K562 (cell line): ENCODE results near the gene PLXDC2. TPM values are rescaled to one million over a fixed set of nuclear protein-coding genes. Genes with fewer than 3 reads are reported as not detected.

Source experiments
- ATAC-seq: fragments of 200-7000 bp; cut with Tn5 transposase; 3 replicates; pipeline ENCODE4 v1.9.1; 2020; ENCODE audit warnings: moderate library complexity
- BruUV-seq: library from RNA; stranded (reverse); fragments of 400-500 nt; replicated peaks from 2 replicates; lab custom pipeline; 2021; lab: Mats Ljungman, UMichigan
- CTCF ChIA-PET: fragments of 300-600 bp; formaldehyde crosslinking; extraction: SDS; loops from one replicate; lab custom pipeline; 2021; ENCODE audit warnings: low intra/inter-chr PET ratio; lab: Yijun Ruan, JAX
- POLR2A ChIA-PET: fragments of 300-600, 350-650 bp; sonication (Branson Sonifier 250); formaldehyde crosslinking; extraction: SDS; loops from one replicate; lab custom pipeline; 2021; ENCODE audit warnings: antibody characterized with exemption, inconsistent platforms; lab: Yijun Ruan, JAX
- DNase-seq, 4 experiments: peaks; one replicate each; pipeline versions ENCODE4 v3.0.0 to v3.0.0-alpha.2; 2011 to 2018; ENCODE audit warnings: low spot score in 3 of 4, mixed read lengths in 3 of 4; ENCODE audit errors: extremely low read depth in 1 of 4
- FAIRE-seq: peaks from 2 replicates; lab custom pipeline; 2011; peaks lifted over from hg19 to GRCh38; lab: Jason Lieb, UNC
- H2AFZ ChIP-seq: 2 replicates; pipeline ENCODE4 v1.6.0; 2011; ENCODE audit warnings: low read depth, low read length, control low read depth, inconsistent platforms
- H3K27ac ChIP-seq: fragments of 200-600 bp; 3 replicates; pipeline ENCODE4 v1.8.0; 2011; ENCODE audit warnings: low read depth, mild to moderate bottlenecking, control low read depth, inconsistent platforms, low read length, moderate library complexity, mixed read lengths; ENCODE audit errors: extremely low read depth
- H3K27me3 ChIP-seq, 2 experiments: fragments of 300-600 bp in 1 of 2; 2 replicates in 1 of 2; 3 replicates in 1 of 2; pipeline versions ENCODE4 v1.6.0 to v1.8.0; 2011; ENCODE audit warnings: inconsistent platforms in 2 of 2, low read length in 2 of 2, mild to moderate bottlenecking in 1 of 2, mixed read lengths in 1 of 2, moderate library complexity in 1 of 2; ENCODE audit not compliant: control insufficient read depth in 2 of 2, insufficient read depth in 2 of 2
- H3K36me3 ChIP-seq: fragments of 300-600 bp; 3 replicates; pipeline ENCODE4 v1.8.0; 2011; ENCODE audit warnings: mild to moderate bottlenecking, low read length, inconsistent platforms; ENCODE audit not compliant: control insufficient read depth, insufficient read depth
- H3K4me1 ChIP-seq, 2 experiments: fragments of 200-600 bp in 1 of 2; replicated peaks in 1 of 2; 2 replicates in 1 of 2; 3 replicates in 1 of 2; pipeline versions ENCODE4 v1.5.1 to v1.8.0; 2011; ENCODE audit warnings: inconsistent platforms in 2 of 2, low read length in 2 of 2, mild to moderate bottlenecking in 1 of 2, mixed read lengths in 1 of 2, moderate library complexity in 1 of 2; ENCODE audit not compliant: control insufficient read depth in 2 of 2, insufficient read depth in 2 of 2
- H3K4me2 ChIP-seq: 2 replicates; pipeline ENCODE4 v1.6.1; 2011; ENCODE audit warnings: low read length, control low read depth, inconsistent platforms, mixed read lengths; ENCODE audit not compliant: insufficient read depth
- H3K4me3 ChIP-seq: fragments of 200-600 bp; sonication (generic), shearing (Covaris generic); 2 replicates; pipeline ENCODE4 v1.5.1; 2016; ENCODE audit warnings: control low read depth, inconsistent platforms
- H3K79me2 ChIP-seq: fragments of 200-600 bp; 3 replicates; pipeline ENCODE4 v1.8.0; 2011; ENCODE audit warnings: low read length, inconsistent platforms; ENCODE audit not compliant: control insufficient read depth, insufficient read depth
- H3K9ac ChIP-seq, 2 experiments: 2 replicates each; pipeline versions ENCODE4 v1.6.0 to v1.6.1; 2011; ENCODE audit warnings: low read depth in 2 of 2, low read length in 2 of 2, control low read depth in 1 of 2, inconsistent platforms in 1 of 2, mild to moderate bottlenecking in 1 of 2, mixed read lengths in 1 of 2; ENCODE audit not compliant: insufficient read depth in 1 of 2
- H3K9me1 ChIP-seq: one replicate; pipeline ENCODE4 v1.6.0; 2011; ENCODE audit warnings: inconsistent platforms, mild to moderate bottlenecking, low read length, moderate library complexity; ENCODE audit not compliant: control insufficient read depth, insufficient read depth
- H3K9me3 ChIP-seq: replicated peaks from 2 replicates; pipeline ENCODE4 v1.5.1; 2011; ENCODE audit warnings: low read depth, low read length, inconsistent platforms; ENCODE audit not compliant: control insufficient read depth, insufficient read depth
- H4K20me1 ChIP-seq: replicated peaks from 2 replicates; pipeline ENCODE4 v1.6.1; 2011; ENCODE audit warnings: low read length, inconsistent platforms, mixed read lengths; ENCODE audit not compliant: control insufficient read depth, insufficient read depth
- ATF7 ChIP-seq: fragments of 450-650 bp; IDR thresholded peaks from 2 replicates; pipeline ENCODE4 v1.7.1; 2014; ENCODE audit warnings: mild to moderate bottlenecking, moderate library complexity
- CAMTA2 ChIP-seq: fragments of 250-450 bp; sonication (Bioruptor Pico); conservative IDR thresholded peaks from 2 replicates; pipeline ENCODE4 v1.5.1; 2022
- FOXP4 ChIP-seq: sonication (generic); formaldehyde crosslinking; IDR thresholded peaks from 2 replicates; pipeline ENCODE4 v1.8.0; 2022; ENCODE audit warnings: mild to moderate bottlenecking, missing genetic modification reagents, borderline replicate concordance
- GABPB1 ChIP-seq: sonication (generic); formaldehyde crosslinking; IDR thresholded peaks from 2 replicates; pipeline ENCODE4 v1.8.0; 2022; ENCODE audit warnings: mild to moderate bottlenecking, missing genetic modification reagents
- HSF4 ChIP-seq: fragments of 250-450 bp; sonication (Bioruptor Pico); IDR thresholded peaks from 2 replicates; pipeline ENCODE4 v2.1.2; 2022; ENCODE audit warnings: mild to moderate bottlenecking, moderate library complexity, borderline replicate concordance
- MYBL2 ChIP-seq, 2 experiments: fragments of 450-650 bp in 1 of 2; sonication (generic) in 1 of 2; formaldehyde crosslinking in 1 of 2; IDR thresholded peaks; 2 replicates each; pipeline versions ENCODE4 v1.6.1 to v1.8.1; 2017 to 2022; ENCODE audit warnings: borderline replicate concordance in 1 of 2, inconsistent platforms in 1 of 2, low read depth in 1 of 2, mild to moderate bottlenecking in 1 of 2, missing genetic modification reagents in 1 of 2, moderate library complexity in 1 of 2
- RBFOX2 ChIP-seq: fragments of 200-400 bp; formaldehyde crosslinking; IDR thresholded peaks from 2 replicates; pipeline ENCODE4 v1.6.1; 2017; ENCODE audit warnings: low read depth, mild to moderate bottlenecking, low read length, moderate library complexity
- TBL1XR1 ChIP-seq, 2 experiments: IDR thresholded peaks; 2 replicates each; pipeline ENCODE4 v1.6.1; 2012; ENCODE audit warnings: improper control_type of control experiment in 2 of 2, low read length in 2 of 2, mild to moderate bottlenecking in 1 of 2
- VEZF1 ChIP-seq: fragments of 200-800 bp; sonication (Bioruptor generic); IDR thresholded peaks from 2 replicates; pipeline ENCODE4 v1.6.1; 2017; ENCODE audit warnings: missing genetic modification characterization, missing compliant biosample characterization
- ZC3H4 ChIP-seq: sonication (generic); formaldehyde crosslinking; IDR thresholded peaks from 2 replicates; pipeline ENCODE4 v1.9.0; 2021; ENCODE audit warnings: missing genetic modification reagents, borderline replicate concordance
- ZNF212 ChIP-seq: fragments of 450-650 bp; formaldehyde crosslinking; IDR thresholded peaks from 2 replicates; pipeline ENCODE4 v1.4.0; 2020; ENCODE audit warnings: mild to moderate bottlenecking
- WGBS: fragments of 100-300 bp; shearing (Covaris generic); methylation state at CpG from one replicate; pipeline ENCODE4 v1.1.6; 2016; ENCODE audit warnings: low coverage, mixed read lengths; ENCODE audit not compliant: insufficient coverage; ENCODE audit errors: missing lambda C conversion rate; 5-methylcytosine and 5-hydroxymethylcytosine counted together
- in situ Hi-C: fragments of 300-500 bp; cut with MboI; formaldehyde crosslinking; loops from 4 replicates; pipeline ENCODE4 v1.15.0; 2018; ENCODE audit warnings: inconsistent platforms, mixed read lengths
- intact Hi-C: fragments of 100-400 bp; cut with micrococcal nuclease; formaldehyde crosslinking; loops from 2 replicates; pipeline ENCODE4 v1.14.2; 2022
- polyA plus RNA-seq, 8 experiments: library from polyadenylated mRNA; depleted of rRNA in 4 of 8; stranded (reverse) in 5 of 8; unstranded in 3 of 8; fragments of >200 nt; fragmentation: Nextera tagmentation in 2 of 8; fragmentation: Illumina TruSeq in 1 of 8; extraction: Ambion mirVana in 2 of 8; extraction: Trizol in 1 of 8; gene quantifications; 2 replicates each; pipeline versions ENCODE4 v1.2.1 to v1.2.3, GENCODE V29; 2011 to 2014; ENCODE audit warnings: inconsistent platforms in 1 of 8, missing spikeins in 1 of 8
- total RNA-seq, 7 experiments: library from RNA; depleted of rRNA in 6 of 7; stranded (reverse); fragments of >200 nt in 6 of 7; fragmentation: Illumina TruSeq in 2 of 7; extraction: Trizol in 2 of 7; gene quantifications; 2 replicates each; pipeline versions ENCODE4 v1.2.1 to v1.2.3, GENCODE V29; 2011 to 2021; ENCODE audit warnings: low replicate concordance in 1 of 7
- TF ChIP-seq, protein P1 (sequence below): fragments of 450-650 bp; IDR thresholded peaks from 2 replicates; pipeline ENCODE4 v1.6.1; 2016; ENCODE audit warnings: antibody characterized with exemption
- TF ChIP-seq, protein P2 (sequence below): sonication (generic); IDR thresholded peaks from 2 replicates; pipeline ENCODE4 v1.6.1; 2016

PLXDC2 gene
- total and polyA plus RNA-seq, 9 of the 15 experiments (the other 6 are each of a cell fraction or from before 2014, with no cell fraction given), result 0.01 to 0.33 (median 0.10) TPM; not detected in 3

DNA sequence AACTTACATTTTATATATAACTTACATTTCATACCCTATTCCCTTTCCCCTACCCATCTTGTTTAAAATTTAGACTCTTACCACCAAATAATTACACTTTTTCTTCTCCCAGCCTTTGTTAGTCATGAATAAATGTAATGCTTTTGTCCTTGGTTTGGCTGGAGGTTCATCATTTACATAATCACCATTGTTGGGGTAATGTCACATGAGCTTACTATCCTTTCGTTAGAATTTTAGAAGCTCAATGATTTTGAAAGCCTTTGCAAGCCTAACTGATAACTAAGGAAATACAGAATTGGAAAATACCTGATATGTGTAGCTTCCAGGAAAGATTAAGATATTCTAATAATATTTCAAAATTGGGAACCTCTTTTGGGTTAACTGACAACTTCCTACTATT lies 171.7 kb downstream of the PLXDC2 start (continued):
- no peak for TF ChIP-seq HSF4 (CRISPR knock-in tag)
- TF ChIP-seq, protein P1, sequence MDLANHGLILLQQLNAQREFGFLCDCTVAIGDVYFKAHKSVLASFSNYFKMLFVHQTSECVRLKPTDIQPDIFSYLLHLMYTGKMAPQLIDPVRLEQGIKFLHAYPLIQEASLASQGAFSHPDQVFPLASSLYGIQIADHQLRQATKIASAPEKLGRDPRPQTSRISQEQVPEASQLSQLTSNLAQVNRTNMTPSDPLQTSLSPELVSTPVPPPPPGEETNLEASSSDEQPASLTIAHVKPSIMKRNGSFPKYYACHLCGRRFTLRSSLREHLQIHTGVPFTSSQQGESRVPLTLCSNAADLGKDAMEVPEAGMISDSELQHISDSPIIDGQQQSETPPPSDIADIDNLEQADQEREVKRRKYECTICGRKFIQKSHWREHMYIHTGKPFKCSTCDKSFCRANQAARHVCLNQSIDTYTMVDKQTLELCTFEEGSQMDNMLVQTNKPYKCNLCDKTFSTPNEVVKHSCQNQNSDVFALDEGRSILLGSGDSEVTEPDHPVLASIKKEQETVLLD, result no peak

- Histone ChIP-seq H3K79me2 (no peaks in the 10 kb centered on the region), H3K4me2 (no peak overlapping the region), H3K9ac (no peak overlapping the region)
- no peak for ATAC-seq
- CTCF ChIA-PET, result no interaction called here
- TF ChIP-seq, protein P2, sequence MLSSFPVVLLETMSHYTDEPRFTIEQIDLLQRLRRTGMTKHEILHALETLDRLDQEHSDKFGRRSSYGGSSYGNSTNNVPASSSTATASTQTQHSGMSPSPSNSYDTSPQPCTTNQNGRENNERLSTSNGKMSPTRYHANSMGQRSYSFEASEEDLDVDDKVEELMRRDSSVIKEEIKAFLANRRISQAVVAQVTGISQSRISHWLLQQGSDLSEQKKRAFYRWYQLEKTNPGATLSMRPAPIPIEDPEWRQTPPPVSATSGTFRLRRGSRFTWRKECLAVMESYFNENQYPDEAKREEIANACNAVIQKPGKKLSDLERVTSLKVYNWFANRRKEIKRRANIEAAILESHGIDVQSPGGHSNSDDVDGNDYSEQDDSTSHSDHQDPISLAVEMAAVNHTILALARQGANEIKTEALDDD, result no peak
- TF ChIP-seq ZNF212 (CRISPR knock-in tag) (no peak), ZC3H4 (CRISPR knock-in tag) (no peak), FOXP4 (CRISPR knock-in tag) (no peak), GABPB1 (CRISPR knock-in tag) (no peak), RBFOX2 (no peak), MYBL2 (IDR thresholded peaks at IDR 0.05; ENCODE audit: low read depth) (no peak), MYBL2 (CRISPR knock-in tag; IDR thresholded peaks at IDR 0.05; ENCODE audit: borderline replicate concordance) (no peak), VEZF1 (CRISPR knock-in tag) (no peak), TBL1XR1 (IDR thresholded peaks at IDR 0.05; ENCODE audit: low read length in 2 of 2) (no peak), CAMTA2 (CRISPR knock-in tag) (no peak), ATF7 (no peak)
- TF ChIP-seq, all 486 proteins: peak for 0
- BruUV-seq, result no TSS peak
- Histone ChIP-seq H3K9me1 (no peaks in the 10 kb centered on the region), H4K20me1 (no peaks in the 10 kb centered on the region), H3K4me3 (no peak overlapping the region), H3K9me3 (no peaks in the 10 kb centered on the region), H2AFZ (no peak overlapping the region), H3K4me1 (no peaks in the 10 kb centered on the region), H3K36me3 (no peaks in the 10 kb centered on the region), H3K27ac (no peak overlapping the region), H3K27me3 (no peaks in the 10 kb centered on the region)
- WGBS, result 0% methylated on average over 3 of the region's 3 CpGs
- DNase-seq, result no peak
- no peak for FAIRE-seq
- intact Hi-C loops (no loop called here), in situ Hi-C loops (no loop called here)
- POLR2A ChIA-PET, result no interaction called here
These were observed 177.6 kb downstream of the PLXDC2 start for GRCh38 chr10:19993714-19994315.
